Stimulated activated CD4-positive, alpha-beta T cell treated with anti-CD3 and anti-CD28 coated beads, Interleukin-4, amount 100 ng/mL, for 4 hours (primary cell): ENCODE data around the gene CDH4.

Source experiments
- DNase-seq, 2 experiments: peaks; one replicate each; pipeline ENCODE4 v3.0.0-alpha.2; 2020

CDH4 gene

DNA sequence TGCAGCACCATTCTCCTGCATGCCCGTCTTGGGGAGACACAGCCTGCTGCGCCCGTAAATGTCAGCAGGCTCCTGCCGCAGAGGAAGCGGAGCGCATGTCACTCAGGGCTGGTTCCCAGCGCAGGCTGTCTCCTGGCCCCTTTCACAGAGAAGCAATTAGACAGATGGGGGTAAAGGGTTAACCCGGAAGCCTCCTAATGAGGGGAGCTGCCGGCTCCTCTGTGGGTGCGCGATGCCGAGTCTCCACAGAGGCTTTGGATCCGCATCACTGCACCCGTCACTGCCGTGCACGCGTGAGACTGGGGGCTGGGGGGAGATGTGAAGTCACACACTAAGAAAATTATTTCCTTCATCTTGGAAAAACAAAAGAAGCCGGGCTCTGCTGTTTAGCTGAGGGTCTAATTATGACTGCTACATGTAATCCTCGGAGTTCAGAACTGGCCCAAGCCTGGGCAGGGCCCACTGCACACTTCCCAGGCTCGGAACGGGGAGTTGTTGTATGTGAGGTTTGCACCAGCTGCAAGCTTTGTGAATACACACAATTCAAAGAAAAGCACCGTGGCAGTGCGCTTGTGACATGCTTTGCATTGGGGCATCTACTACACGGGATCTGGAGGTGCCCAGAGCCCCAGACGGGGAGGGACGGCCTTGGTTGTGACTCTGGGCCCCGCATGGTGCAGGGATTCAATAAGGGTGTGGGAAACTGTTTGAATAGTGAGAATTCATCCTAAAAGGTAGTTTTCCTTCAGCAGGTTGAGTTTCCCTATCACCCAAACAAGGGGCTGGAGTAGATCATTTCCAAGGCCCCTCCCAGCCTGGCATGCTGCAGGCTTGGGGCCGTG, 482.1 kb downstream of the CDH4 start:
- DNase-seq, result no peak

DNA sequence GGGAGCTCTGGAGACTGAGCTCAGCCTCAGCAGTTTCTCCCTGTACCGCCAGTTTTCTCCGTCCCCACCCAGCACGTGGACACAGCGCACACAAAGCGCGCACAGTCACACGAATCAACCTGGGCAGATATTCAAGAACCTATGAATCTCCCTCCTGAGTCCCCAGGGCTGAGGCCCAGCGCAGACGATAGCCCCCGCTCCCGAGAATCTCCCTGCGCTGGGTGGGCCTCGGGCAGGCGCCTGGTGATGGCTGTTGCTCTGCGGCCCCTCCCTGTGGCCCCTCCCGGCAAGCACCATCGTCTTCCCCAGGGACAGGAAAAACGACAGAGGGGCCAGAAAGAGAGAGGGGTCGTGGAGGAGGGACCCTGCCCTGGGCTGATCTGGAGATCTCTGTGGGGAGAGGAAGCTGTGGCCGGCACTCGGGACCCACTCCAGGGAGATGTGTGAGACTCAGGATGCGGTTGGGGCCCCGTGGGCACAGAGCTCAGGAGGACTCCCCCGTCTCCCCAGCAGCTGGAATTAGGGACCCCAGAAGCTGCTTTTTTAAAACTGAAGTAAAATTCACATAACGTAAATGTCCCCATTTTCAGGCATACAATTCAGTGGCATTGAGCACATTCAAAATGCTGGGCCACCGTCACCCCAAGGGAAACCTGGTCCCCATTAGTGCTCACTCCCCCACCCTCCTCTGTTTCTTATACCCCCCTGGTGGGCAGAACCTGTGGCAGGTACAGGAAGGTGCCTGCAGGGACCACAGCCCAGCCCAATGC, 482.9 kb downstream of the CDH4 start:
- no peak for DNase-seq

GRCh38 chr20:61735503-61735785, 483.4 kb downstream of the CDH4 start:
- DNase-seq, result no peak

DNA sequence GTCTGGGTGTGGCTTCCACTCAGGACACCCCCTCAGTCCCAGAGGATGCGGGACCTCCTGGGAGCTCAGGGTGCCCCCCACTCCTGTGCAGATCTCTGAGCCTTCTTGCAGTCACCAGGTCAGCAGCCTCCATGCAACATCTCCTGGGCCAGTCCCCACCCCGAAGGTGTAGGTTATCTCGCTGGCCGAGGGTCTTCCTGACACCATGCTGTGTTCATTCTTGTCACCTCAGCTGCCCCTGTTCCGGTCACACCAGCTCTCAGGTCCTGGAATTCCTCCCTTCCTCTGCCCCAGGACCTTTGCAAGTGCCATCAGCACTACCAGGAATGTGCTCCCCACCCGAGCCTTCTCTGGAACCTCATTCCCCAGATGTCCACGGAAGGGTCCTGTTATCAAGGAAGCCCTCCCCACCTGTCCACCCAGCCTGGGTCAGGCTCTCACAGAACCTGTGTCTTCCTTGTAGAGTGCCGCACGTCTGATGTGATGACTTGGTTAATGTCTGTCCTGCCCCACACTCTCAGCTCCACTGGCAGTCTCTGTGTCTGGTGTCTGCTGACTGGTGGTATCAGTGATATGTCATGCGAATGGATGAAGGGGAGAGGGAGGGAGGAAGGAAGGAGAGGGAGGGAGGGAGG, 484.1 kb downstream of the CDH4 start:
- no peak for DNase-seq

DNA sequence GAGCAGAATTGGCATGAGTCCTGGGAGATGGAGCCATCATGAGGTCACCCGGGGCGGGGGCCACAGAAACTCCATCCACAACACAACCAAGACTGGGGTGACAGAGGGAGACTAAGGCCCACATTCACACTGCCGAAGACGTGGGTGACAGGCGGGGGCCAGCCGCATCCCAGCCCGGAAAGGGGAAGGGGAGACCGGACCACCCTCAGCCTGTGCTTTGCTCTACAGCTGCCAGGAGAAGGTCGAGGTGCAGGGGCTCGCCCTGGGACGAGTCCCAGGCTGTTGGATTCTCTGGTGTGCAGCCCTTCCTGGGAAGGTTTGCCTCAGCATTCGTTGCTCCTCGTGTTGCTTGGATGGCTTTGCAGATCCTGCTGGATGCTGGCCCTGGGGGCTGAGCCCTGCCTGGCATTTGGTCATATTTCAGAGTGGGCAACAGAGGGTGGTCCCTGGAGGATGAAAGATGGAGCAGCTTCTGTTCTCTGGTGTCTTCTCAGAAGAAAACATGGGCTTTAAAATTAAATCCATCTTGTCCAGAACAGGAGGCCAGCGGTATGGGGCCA, 484.8 kb downstream of the CDH4 start:
- DNase-seq, result no peak

GRCh38 chr20:61737346-61737745, 485.3 kb downstream of the CDH4 start:
- DNase-seq, result no peak

DNA sequence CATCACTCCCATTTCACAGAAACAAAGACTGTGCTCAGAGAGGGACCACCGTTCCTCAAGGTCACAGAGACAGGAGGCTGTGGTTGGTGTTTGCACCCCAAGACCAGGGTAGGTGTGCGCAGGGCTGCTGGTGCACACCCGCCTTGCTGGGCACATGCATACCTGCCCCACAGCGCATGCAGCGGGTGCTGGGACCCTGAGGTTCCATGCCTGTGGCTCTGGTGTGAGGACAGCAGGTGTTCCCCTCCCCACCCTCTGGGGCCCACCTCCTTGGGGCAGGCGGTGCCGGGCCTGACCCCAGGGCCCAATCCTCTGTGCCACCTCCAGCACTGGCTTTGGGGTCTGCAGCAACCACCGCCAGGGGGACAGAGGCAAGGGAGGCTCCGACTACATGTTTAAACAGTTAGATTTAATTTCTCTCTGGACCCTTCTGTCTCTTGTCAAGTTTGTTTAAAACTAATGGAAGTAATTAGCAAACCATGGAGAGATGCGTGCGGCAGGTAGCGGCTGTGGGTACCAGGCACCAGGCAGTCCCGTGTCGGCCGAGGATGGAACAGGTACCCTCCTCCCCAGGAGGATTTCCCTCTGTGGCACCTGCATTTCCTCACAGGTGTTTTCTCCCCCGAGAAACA, 485.9 kb downstream of the CDH4 start:
- DNase-seq, result no peak

- DNase-seq, result no peak
Observed at GRCh38 chr20:61738601-61739069, 486.6 kb downstream of the CDH4 start.

DNA sequence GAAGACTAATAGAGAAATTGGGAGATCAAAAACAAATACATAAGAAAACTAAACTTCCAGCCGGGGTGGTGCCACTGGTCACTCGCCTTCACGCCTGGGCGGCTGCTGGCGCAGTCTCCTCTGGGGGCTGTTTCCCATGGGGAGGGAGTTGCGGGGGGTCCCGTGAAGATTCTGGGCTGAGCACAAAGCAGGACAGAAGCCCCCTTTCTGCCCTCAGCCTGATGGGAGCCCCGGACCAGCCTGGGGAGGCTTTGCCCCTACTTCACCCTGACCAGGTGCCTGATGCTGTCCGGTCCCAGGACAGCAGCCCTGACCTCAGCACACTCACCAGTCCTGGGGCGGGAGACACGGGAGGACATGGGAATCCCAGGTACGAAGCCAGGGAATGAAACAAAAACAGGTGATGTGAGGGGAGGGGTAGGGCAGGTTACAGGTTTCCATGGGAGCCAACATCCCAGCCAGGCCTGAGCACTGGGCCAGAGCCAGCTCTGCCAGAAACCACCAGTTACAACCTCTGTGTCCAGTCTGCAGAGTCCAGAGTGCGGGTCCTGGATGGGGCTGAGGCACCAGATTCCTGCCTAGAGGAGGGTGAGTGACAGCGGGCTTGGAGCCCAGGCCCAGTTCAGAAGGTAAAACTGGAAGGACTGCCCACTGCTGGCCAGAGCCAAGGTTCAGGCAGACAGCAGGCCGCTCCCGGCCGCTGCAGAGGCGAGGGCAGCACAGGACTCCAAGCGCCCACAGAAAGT, 487.2 kb downstream of the CDH4 start:
- DNase-seq, result no peak

DNA sequence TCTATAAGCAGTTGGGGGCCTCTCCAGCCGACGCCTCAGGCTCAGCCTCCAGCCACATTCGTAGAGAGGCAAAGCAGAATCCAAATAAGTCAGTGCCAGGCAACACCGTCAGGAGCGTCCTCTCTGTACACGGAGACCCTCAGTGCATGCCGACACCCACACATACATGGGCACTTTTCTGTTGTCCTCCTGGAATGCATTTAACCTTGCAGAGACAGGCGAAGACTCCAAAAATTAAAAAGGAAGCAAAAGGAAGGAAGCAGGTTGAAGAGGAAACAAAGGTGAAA, 487.7 kb downstream of the CDH4 start:
- no peak for DNase-seq

GRCh38 chr20:61742097-61742825, 490.2 kb downstream of the CDH4 start:
- DNase-seq, result no peak

DNA sequence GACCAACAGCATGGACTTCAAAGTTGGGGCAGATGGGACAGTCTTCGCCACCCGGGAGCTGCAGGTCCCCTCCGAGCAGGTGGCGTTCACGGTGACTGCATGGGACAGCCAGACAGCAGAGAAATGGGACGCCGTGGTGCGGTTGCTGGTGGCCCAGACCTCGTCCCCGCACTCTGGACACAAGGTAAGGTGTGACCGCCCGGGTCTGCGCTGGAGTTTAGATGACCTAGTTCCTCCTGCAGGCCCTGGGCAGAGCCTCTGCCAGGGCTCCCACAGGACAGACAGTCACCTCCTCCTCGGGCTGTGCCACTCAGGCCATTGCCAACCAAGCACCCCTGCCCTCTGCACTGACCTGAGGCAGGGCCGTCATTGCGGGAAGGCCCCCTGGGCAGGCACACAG, 491.5 kb downstream of the CDH4 start:
- DNase-seq, result no peak

GRCh38 chr20:61744691-61745396, 492.8 kb downstream of the CDH4 start:
- no peak for DNase-seq

GRCh38 chr20:61745397-61746146, 493.5 kb downstream of the CDH4 start:
- DNase-seq, result no peak

DNA sequence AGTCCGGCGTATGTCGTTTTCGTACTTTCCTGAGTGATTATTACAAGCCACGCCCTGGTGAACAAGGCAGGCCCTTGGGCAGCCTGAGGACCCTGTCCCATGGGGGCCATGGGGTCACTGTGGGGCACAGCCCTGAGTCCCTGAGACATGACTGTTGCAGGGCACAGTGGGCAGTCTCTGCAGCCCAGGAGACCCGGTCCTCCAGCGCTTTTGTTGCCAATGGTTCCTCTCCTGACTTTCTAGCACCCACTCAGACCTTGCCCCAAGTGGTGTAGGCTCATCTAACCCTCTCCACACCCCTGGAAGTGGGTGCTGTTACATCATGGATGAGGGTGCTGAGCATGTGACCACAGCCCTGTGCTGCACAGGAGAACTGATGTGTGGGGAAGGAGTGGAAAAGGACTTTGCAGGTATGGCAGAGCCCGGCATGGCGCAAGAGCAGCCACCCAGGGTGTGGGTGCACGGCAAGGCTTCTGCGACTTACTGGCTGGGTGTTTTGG, 494.1 kb downstream of the CDH4 start:
- DNase-seq, result no peak

GRCh38 chr20:61746781-61747180, 494.7 kb downstream of the CDH4 start:
- DNase-seq, result no peak

DNA sequence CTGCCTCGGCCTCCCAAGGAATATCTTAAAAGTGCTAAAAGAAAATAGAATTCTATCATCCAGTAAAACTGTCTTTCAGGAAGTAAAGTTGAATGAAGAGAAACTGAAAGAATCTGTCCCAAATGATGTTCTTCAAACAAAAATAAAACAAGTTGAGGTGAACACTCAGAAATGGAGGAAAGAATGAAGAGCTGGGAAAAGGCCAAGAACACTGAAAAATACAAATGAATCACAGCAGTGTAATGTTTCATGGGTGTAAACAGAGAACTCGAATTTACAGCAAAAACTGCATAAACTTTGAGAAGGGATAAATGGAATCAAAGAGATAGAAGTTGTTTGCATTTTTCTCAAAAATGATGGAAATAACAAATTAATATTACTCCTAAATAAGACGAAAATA, 496.3 kb downstream of the CDH4 start:
- DNase-seq, result no peak

- no peak for DNase-seq
Observed at GRCh38 chr20:61749406-61750075, 497.5 kb downstream of the CDH4 start.

DNA sequence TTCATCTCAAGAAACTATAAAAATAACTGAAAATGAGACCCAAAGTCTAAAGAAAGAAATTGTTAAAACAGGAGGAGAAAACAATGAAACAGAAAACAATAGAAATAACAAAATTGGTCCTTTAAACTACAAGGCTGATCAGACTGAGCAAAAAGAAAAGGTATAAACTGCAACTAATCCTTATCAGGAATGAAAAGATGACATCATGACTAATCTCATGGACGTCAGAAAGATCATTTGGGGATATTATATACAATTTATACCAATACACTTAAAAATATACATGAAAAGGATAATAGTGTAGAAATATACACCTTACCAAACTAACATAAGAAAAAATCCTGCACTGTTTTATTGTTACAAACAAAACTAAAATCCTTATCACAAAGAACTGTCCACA, 498.0 kb downstream of the CDH4 start:
- DNase-seq, result no peak

DNA sequence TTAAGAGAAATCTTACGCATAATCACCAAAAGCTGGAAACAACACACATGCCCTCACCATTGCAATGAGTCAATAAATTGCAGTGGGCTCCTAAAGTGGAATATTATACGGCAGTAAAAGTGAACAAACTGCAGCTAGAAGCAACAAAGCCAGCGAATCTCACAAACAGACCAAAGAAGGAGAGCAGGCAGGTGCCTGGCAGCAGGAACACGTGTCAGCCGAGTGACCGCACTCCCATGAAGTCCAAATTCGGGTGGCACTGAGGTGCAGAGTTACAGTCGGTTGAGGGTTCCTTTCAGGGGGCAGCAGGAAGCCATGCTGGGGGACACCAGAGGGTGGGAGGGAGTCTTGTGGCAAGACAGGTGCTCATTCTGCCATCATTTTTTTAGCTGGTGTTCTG, 500.5 kb downstream of the CDH4 start:
- no peak for DNase-seq
